ENCODE data around the gene TRIM47. TPM values are rescaled to one million over a fixed set of nuclear protein-coding genes. Genes with fewer than 3 reads are reported as not detected.
A peak's percentile ranks its signal among the peaks of the same experiment; 100 is the strongest.
"Not testable (repeated sequence)": the region's sequence is repeated elsewhere in the genome, so short reads cannot be mapped to it uniquely, and the experiment has no call there.

TRIM47 gene
- total RNA-seq, 2 experiments from 2014 or later, result 25.9 to 41.9 TPM

DNA sequence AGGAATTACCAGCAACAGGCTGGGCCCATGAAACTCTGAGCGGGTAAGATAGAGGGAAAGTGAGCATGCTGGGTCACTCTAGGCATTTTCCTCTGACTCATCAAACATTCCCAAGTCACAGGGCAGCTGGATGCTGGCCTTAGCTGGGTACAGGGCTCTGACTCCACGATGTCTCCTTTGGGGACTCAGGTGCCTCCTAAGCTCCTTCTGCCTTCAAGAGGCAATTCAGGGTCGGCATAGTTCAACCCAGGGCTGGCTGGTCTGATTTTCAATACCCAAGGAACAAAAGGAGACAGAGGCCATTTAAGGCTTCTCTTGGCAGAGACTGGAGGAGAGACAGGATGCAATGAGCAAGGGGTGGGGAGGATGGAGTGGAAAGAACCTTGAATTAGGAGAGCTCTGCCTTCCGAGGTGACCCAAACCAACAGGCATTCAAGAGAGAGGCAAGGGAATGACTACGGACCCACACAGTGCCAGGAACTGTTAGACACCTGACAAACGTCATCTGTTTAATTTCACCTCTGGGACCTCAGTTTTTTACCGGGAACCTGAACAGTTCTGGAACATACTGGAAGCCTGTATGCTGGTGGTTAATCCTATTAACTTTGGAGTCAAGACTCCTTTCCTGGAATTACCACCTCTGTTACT, 24.2 kb downstream of the TRIM47 start:
- Histone ChIP-seq H3K4me2 (ENCODE audit: low read length) (peak overlapping the region; percentile 90), H3K4me3 (ENCODE audit: low read depth, low read length, poor library complexity, severe bottlenecking) (peak overlapping the region; percentile 78), H3K27ac (ENCODE audit: low read depth, low read length, poor library complexity, severe bottlenecking) (peak overlapping the region; percentile 7), H3K79me2 (ENCODE audit: insufficient read depth, low read depth, low read length) (peaks cover 17% of the 10 kb centered on the region; the same call in 1 of the 2 replicates), H4K20me1 (ENCODE audit: insufficient read depth, low read length) (peaks cover 4% of the 10 kb centered on the region; the same call in 1 of the 2 replicates), H2AFZ (ENCODE audit: low read length) (no peak overlapping the region), H3K4me1 (ENCODE audit: insufficient read depth, low read length, poor library complexity, severe bottlenecking) (peaks cover 29% of the 10 kb centered on the region), H3K9me3 (ENCODE audit: low read length) (no peaks in the 10 kb centered on the region), H3K36me3 (ENCODE audit: insufficient read depth, low read length) (peaks cover 19% of the 10 kb centered on the region), H3K9me2 (ENCODE audit: insufficient read depth, low read length) (no peaks in the 10 kb centered on the region)
- no peak for TF ChIP-seq EZH2phosphoT487 (IDR thresholded peaks at IDR 0.05; ENCODE audit: borderline replicate concordance, low read depth, low read length)
- BruUV-seq (replicated peaks), result TSS peak; percentile 79
- intact Hi-C loops (cut with micrococcal nuclease; ENCODE audit: unreplicated experiment), result loop anchor here (2.0 kb wide), 1 partner anchor 51 kb away; the partner anchor contains the start of gene MRPL38
- ChIA-PET CTCF (ENCODE audit: unreplicated experiment) (interaction anchor here (1.4 to 2.4 kb wide), 3 partner anchors 8 to 71 kb away, joined by 3 to 8 read pairs (median 4); no protein-coding TSS in a partner anchor), POLR2A (interaction anchor here (0.7 to 2.6 kb wide), 4 partner anchors 22 to 433 kb away, joined by 4 to 28 read pairs (median 9); partner anchors contain the start of genes MRPL38 and UNK)
- no peak for DNase-seq (ENCODE audit: low spot score)

DNA sequence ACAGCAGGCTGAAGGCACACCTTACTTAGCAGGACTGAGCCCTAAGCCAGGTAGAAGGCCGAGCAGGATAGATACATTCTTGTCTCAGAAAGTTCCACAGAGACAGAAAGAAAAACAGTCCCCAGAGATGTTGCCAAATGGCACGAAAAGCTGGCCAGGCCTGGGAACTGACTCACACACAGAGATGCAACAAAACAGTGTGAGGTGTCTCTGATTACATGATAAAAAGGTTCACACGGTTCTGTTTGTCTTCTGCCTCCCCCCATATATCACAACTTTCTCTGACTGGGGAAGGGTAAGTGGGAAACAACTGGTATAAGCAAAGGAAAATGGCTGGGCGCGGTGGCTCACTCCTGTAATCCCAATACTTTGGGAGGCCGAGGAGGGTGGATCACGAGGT, 24.9 kb downstream of the TRIM47 start:
- no peak overlapping the region for H2AFZ ChIP-seq (ENCODE audit: low read length)
- no peak for TF ChIP-seq EZH2phosphoT487 (IDR thresholded peaks at IDR 0.05; ENCODE audit: borderline replicate concordance, low read depth, low read length)
- TF ChIP-seq, protein P1, sequence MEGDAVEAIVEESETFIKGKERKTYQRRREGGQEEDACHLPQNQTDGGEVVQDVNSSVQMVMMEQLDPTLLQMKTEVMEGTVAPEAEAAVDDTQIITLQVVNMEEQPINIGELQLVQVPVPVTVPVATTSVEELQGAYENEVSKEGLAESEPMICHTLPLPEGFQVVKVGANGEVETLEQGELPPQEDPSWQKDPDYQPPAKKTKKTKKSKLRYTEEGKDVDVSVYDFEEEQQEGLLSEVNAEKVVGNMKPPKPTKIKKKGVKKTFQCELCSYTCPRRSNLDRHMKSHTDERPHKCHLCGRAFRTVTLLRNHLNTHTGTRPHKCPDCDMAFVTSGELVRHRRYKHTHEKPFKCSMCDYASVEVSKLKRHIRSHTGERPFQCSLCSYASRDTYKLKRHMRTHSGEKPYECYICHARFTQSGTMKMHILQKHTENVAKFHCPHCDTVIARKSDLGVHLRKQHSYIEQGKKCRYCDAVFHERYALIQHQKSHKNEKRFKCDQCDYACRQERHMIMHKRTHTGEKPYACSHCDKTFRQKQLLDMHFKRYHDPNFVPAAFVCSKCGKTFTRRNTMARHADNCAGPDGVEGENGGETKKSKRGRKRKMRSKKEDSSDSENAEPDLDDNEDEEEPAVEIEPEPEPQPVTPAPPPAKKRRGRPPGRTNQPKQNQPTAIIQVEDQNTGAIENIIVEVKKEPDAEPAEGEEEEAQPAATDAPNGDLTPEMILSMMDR (conservative IDR thresholded peaks at IDR 0.05; ENCODE audit: low read length), result no peak
- H3K27ac ChIP-seq (ENCODE audit: low read depth, low read length, poor library complexity, severe bottlenecking), result no peak overlapping the region
- no peak for DNase-seq (ENCODE audit: low spot score)
- ChIA-PET CTCF (ENCODE audit: unreplicated experiment) (no interaction called here), POLR2A (interaction anchor here (0.7 kb wide), 1 partner anchor 434 kb away, joined by 4 read pairs; no protein-coding TSS in a partner anchor)
- H3K79me2 ChIP-seq (ENCODE audit: insufficient read depth, low read depth, low read length), result peaks cover 17% of the 10 kb centered on the region; the same call in 1 of the 2 replicates
- no peaks in the 10 kb centered on the region for H3K9me3 ChIP-seq (ENCODE audit: low read length)
- H3K36me3 ChIP-seq (ENCODE audit: insufficient read depth, low read length), result peaks cover 27% of the 10 kb centered on the region
- intact Hi-C loops (cut with micrococcal nuclease; ENCODE audit: unreplicated experiment), result no loop called here
- peaks cover 4% of the 10 kb centered on the region; the same call in 1 of the 2 replicates for H4K20me1 ChIP-seq (ENCODE audit: insufficient read depth, low read length)
- no TSS peak for BruUV-seq (replicated peaks)
- no peak overlapping the region for H3K4me3 ChIP-seq (ENCODE audit: low read depth, low read length, poor library complexity, severe bottlenecking)
- H3K9me2 ChIP-seq (ENCODE audit: insufficient read depth, low read length), result no peaks in the 10 kb centered on the region
- no peak overlapping the region for H3K4me2 ChIP-seq (ENCODE audit: low read length)
- H3K4me1 ChIP-seq (ENCODE audit: insufficient read depth, low read length, poor library complexity, severe bottlenecking), result peaks cover 27% of the 10 kb centered on the region

DNA sequence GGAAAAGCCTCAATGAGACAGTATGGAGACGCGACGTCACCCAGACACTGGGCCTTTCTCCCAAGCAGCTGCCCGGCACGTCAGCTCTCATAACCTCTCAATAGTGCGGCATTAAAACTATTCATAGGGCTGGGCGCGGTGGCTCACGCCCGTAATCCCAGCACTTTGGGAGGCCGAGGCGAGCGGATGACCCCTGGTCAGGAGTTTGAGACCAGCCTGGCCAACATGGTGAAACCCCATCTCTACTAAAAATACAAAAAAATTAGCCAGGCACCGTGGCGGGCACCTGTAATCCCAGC, 26.7 kb downstream of the TRIM47 start:
- H4K20me1 ChIP-seq (ENCODE audit: insufficient read depth, low read length); H3K27ac ChIP-seq (ENCODE audit: low read depth, low read length, poor library complexity, severe bottlenecking); H2AFZ ChIP-seq (ENCODE audit: low read length); H3K4me2 ChIP-seq (ENCODE audit: low read length); DNase-seq (ENCODE audit: low spot score); CTCF ChIA-PET (ENCODE audit: unreplicated experiment); intact Hi-C loops (cut with micrococcal nuclease; ENCODE audit: unreplicated experiment); POLR2A ChIA-PET; H3K9me3 ChIP-seq (ENCODE audit: low read length); BruUV-seq (replicated peaks); H3K9me2 ChIP-seq (ENCODE audit: insufficient read depth, low read length); H3K4me3 ChIP-seq (ENCODE audit: low read depth, low read length, poor library complexity, severe bottlenecking): not testable (repeated sequence)
- Histone ChIP-seq H3K79me2 (ENCODE audit: insufficient read depth, low read depth, low read length) (peaks cover 15% of the 10 kb centered on the region; the same call in 1 of the 2 replicates), H3K4me1 (ENCODE audit: insufficient read depth, low read length, poor library complexity, severe bottlenecking) (peaks cover 15% of the 10 kb centered on the region), H3K36me3 (ENCODE audit: insufficient read depth, low read length) (peaks cover 45% of the 10 kb centered on the region)
